Gastroesophageal sphincter (tissue), 4 donors: ENCODE results near the gene TPRA1. TPM values are rescaled to one million over a fixed set of nuclear protein-coding genes. Genes with fewer than 3 reads are reported as not detected.

Experiments
- ATAC-seq: fragments of 150-250 bp; one replicate; pipeline ENCODE4 v1.9.1; 2016; ENCODE audit warnings: mild to moderate bottlenecking, moderate library complexity
- H3K27ac ChIP-seq, 4 donors: fragments of 200-600 bp; sonication (generic) in 3 of 4; 1 replicate in 3 of 4; 2 replicates in 1 of 4; pipeline ENCODE4 v1.5.1; 2016 to 2019
- H3K27me3 ChIP-seq: fragments of 200-600 bp; sonication (generic); one replicate; pipeline ENCODE4 v1.5.1; 2019
- H3K36me3 ChIP-seq, 2 donors: fragments of 200-600 bp; sonication (generic); one replicate each; pipeline ENCODE4 v1.5.1; 2019; ENCODE audit warnings: control low read depth in 1 of 2
- H3K4me1 ChIP-seq, 3 donors: fragments of 200-600 bp; sonication (generic); 1 replicate in 2 of 3; 2 replicates in 1 of 3; pipeline ENCODE4 v1.5.1; 2016 to 2019; ENCODE audit warnings: control low read depth in 2 of 3
- H3K4me3 ChIP-seq, 2 donors: fragments of 200-600 bp; sonication (generic); one replicate each; pipeline ENCODE4 v1.5.1; 2019; ENCODE audit warnings: mild to moderate bottlenecking in 1 of 2, moderate library complexity in 1 of 2
- H3K9me3 ChIP-seq, 3 donors: fragments of 200-600 bp; sonication (generic); one replicate each; pipeline ENCODE4 v1.5.1; 2017 to 2019; ENCODE audit warnings: control low read depth in 2 of 3
- CTCF ChIP-seq, 4 experiments: fragments of 200-600 bp in 2 of 4; fragments of 450-650 bp in 2 of 4; sonication (generic) in 1 of 4; IDR thresholded peaks; one replicate each; pipeline ENCODE4 v1.5.1; 2017 to 2019; ENCODE audit warnings: antibody characterized with exemption in 4 of 4, mild to moderate bottlenecking in 2 of 4, moderate library complexity in 2 of 4
- EP300 ChIP-seq: sonication (generic); formaldehyde crosslinking; IDR thresholded peaks from one replicate; pipeline ENCODE4 v1.6.1; 2017; ENCODE audit warnings: antibody characterized with exemption, mild to moderate bottlenecking
- POLR2A ChIP-seq, 2 donors: fragments of 450-650 bp; IDR thresholded peaks; one replicate each; pipeline ENCODE4 v1.6.1; 2017; ENCODE audit warnings: antibody characterized with exemption in 2 of 2, mild to moderate bottlenecking in 2 of 2, moderate library complexity in 1 of 2
- POLR2AphosphoS5 ChIP-seq: sonication (generic); formaldehyde crosslinking; IDR thresholded peaks from one replicate; pipeline ENCODE4 v1.6.1; 2017; ENCODE audit warnings: antibody characterized with exemption
- WGBS, 2 donors: methylation state at CpG; one replicate each; pipeline ENCODE4 v1.1.5; 2018; ENCODE audit warnings: low coverage in 1 of 2; 5-methylcytosine and 5-hydroxymethylcytosine counted together
- total RNA-seq, 4 donors: library from RNA; depleted of rRNA; stranded (reverse); fragments of >200 nt; gene quantifications; one replicate each; pipeline ENCODE4 v1.1.0, GENCODE V29; 2016

The TPRA1 gene
- total RNA-seq, 4 donors from 2014 or later: 25.6 to 36.3 (median 33.2) TPM

GRCh38 chr3:127538569-127538968 lies 52.0 kb downstream of the TPRA1 start:
- WGBS, 2 donors: 56 to 67% methylated on average over 1 to 5 of the region's 5 CpGs
- TF ChIP-seq POLR2AphosphoS5 (no peak), POLR2A (IDR thresholded peaks at IDR 0.05) (no peak), EP300 (no peak), CTCF (IDR thresholded peaks at IDR 0.05) (no peak)
- no peak for ATAC-seq
- H3K4me3 ChIP-seq: no peak overlapping the region
- no peak overlapping the region for H3K27ac ChIP-seq
- H3K36me3 ChIP-seq: no peaks in the 10 kb centered on the region
- H3K9me3 ChIP-seq: no peaks in the 10 kb centered on the region
- H3K27me3 ChIP-seq: peaks cover 8% of the 10 kb centered on the region
- H3K4me1 ChIP-seq: no peaks in the 10 kb centered on the region

GRCh38 chr3:127536830-127537812 lies 53.4 kb downstream of the TPRA1 start:
- Histone ChIP-seq H3K27ac (no peak overlapping the region), H3K9me3 (no peaks in the 10 kb centered on the region), H3K27me3 (peaks cover 8% of the 10 kb centered on the region), H3K36me3 (no peaks in the 10 kb centered on the region), H3K4me3 (no peak overlapping the region), H3K4me1 (no peaks in the 10 kb centered on the region)
- TF ChIP-seq CTCF (IDR thresholded peaks at IDR 0.05) (no peak), POLR2AphosphoS5 (no peak), EP300 (no peak)
- no peak for ATAC-seq
- WGBS, 2 donors: 83 to 93% methylated on average over 3 to 6 of the region's 22 CpGs

GRCh38 chr3:127535901-127536829 lies 54.4 kb downstream of the TPRA1 start:
- Histone ChIP-seq H3K4me3 (no peak overlapping the region), H3K27ac (no peak overlapping the region), H3K4me1 (no peaks in the 10 kb centered on the region), H3K27me3 (peaks cover 8% of the 10 kb centered on the region), H3K36me3 (no peaks in the 10 kb centered on the region), H3K9me3 (no peaks in the 10 kb centered on the region)
- no peak for TF ChIP-seq POLR2A (IDR thresholded peaks at IDR 0.05)
- TF ChIP-seq POLR2AphosphoS5: no peak
- no peak for TF ChIP-seq CTCF (IDR thresholded peaks at IDR 0.05)
- no peak for TF ChIP-seq EP300
- 77 to 90% methylated on average over 2 to 5 of the region's 18 CpGs for WGBS, 2 donors
- ATAC-seq: no peak

GRCh38 chr3:127535106-127535785 lies 55.3 kb downstream of the TPRA1 start:
- no peak for ATAC-seq
- 70 to 100% methylated on average over 1 to 2 of the region's 12 CpGs for WGBS, 2 donors
- peaks cover 8% of the 10 kb centered on the region for H3K27me3 ChIP-seq
- no peaks in the 10 kb centered on the region for H3K4me1 ChIP-seq
- no peaks in the 10 kb centered on the region for H3K36me3 ChIP-seq
- H3K27ac ChIP-seq: no peak overlapping the region
- no peak for TF ChIP-seq CTCF (IDR thresholded peaks at IDR 0.05)
- TF ChIP-seq POLR2A (IDR thresholded peaks at IDR 0.05): no peak
- no peak for TF ChIP-seq POLR2AphosphoS5
- TF ChIP-seq EP300: no peak
- H3K9me3 ChIP-seq: no peaks in the 10 kb centered on the region
- no peak overlapping the region for H3K4me3 ChIP-seq
